Osteoblast (primary cell): ENCODE measurements around the gene MTA1. TPM values are rescaled to one million over a fixed set of nuclear protein-coding genes. Genes with fewer than 3 reads are reported as not detected.

Source experiments
- DNase-seq: peaks from one replicate; pipeline ENCODE4 v3.0.0; 2011; ENCODE audit warnings: low spot score, mixed read lengths; ENCODE audit not compliant: insufficient read length; ENCODE audit errors: missing footprints
- H2AFZ ChIP-seq: 2 replicates; pipeline ENCODE4 v1.6.0; 2011; ENCODE audit warnings: mild to moderate bottlenecking, low read length
- H3K27ac ChIP-seq: 2 replicates; pipeline ENCODE4 v1.5.1; 2011; ENCODE audit warnings: mild to moderate bottlenecking, low read depth, low read length, moderate library complexity
- H3K27me3 ChIP-seq: 2 replicates; pipeline ENCODE4 v1.6.0; 2012; ENCODE audit warnings: mild to moderate bottlenecking, control low read depth, inconsistent platforms, low read length, moderate library complexity; ENCODE audit not compliant: insufficient read depth
- H3K36me3 ChIP-seq: 2 replicates; pipeline ENCODE4 v1.5.1; 2011; ENCODE audit warnings: mild to moderate bottlenecking, low read length, control low read depth, moderate library complexity; ENCODE audit not compliant: insufficient read depth
- H3K4me1 ChIP-seq: 2 replicates; pipeline ENCODE4 v1.5.1; 2011; ENCODE audit warnings: mild to moderate bottlenecking, low read length, control low read depth, moderate library complexity; ENCODE audit not compliant: insufficient read depth
- H3K4me2 ChIP-seq: 2 replicates; pipeline ENCODE4 v1.6.0; 2011; ENCODE audit warnings: mild to moderate bottlenecking, low read length; ENCODE audit not compliant: insufficient read depth
- H3K4me3 ChIP-seq: fragments of 200-600 bp; sonication (generic); 3 replicates; pipeline ENCODE4 v1.5.1; 2012; ENCODE audit warnings: mild to moderate bottlenecking, low read length, inconsistent platforms; ENCODE audit not compliant: insufficient read depth
- H3K79me2 ChIP-seq: 2 replicates; pipeline ENCODE4 v1.6.0; 2012; ENCODE audit warnings: mild to moderate bottlenecking, low read length, control low read depth, inconsistent platforms; ENCODE audit not compliant: insufficient read depth
- H3K9me3 ChIP-seq: 2 replicates; pipeline ENCODE4 v1.5.1; 2011; ENCODE audit warnings: low read depth, low read length, control low read depth
- H4K20me1 ChIP-seq: 2 replicates; pipeline ENCODE4 v1.6.0; 2012; ENCODE audit warnings: mild to moderate bottlenecking, low read length, control low read depth; ENCODE audit not compliant: insufficient read depth
- CTCF ChIP-seq: IDR thresholded peaks from 2 replicates; pipeline ENCODE4 v1.5.1; 2011; ENCODE audit warnings: mild to moderate bottlenecking, low read depth, low read length, moderate library complexity; ENCODE audit errors: extremely low read depth
- total RNA-seq: library from RNA; depleted of rRNA; stranded (reverse); fragments of >200 nt; gene quantifications from 2 replicates; pipeline ENCODE4 v1.2.3, GENCODE V29; 2012

Gene MTA1
- total RNA-seq, 1 donor, result 60.4 TPM

- Histone ChIP-seq H3K27ac (no peak overlapping the region), H3K79me2 (no peaks in the 10 kb centered on the region), H4K20me1 (peaks cover 15% of the 10 kb centered on the region), H3K4me2 (no peak overlapping the region), H3K36me3 (peaks cover 19% of the 10 kb centered on the region), H3K27me3 (no peaks in the 10 kb centered on the region), H3K4me1 (no peaks in the 10 kb centered on the region), H2AFZ (no peak overlapping the region), H3K9me3 (no peaks in the 10 kb centered on the region), H3K4me3 (no peak overlapping the region)
- TF ChIP-seq CTCF, result no peak
- DNase-seq, result no peak
Measured at GRCh38 chr14:105467249-105467941, 47.8 kb downstream of the MTA1 start.

DNA sequence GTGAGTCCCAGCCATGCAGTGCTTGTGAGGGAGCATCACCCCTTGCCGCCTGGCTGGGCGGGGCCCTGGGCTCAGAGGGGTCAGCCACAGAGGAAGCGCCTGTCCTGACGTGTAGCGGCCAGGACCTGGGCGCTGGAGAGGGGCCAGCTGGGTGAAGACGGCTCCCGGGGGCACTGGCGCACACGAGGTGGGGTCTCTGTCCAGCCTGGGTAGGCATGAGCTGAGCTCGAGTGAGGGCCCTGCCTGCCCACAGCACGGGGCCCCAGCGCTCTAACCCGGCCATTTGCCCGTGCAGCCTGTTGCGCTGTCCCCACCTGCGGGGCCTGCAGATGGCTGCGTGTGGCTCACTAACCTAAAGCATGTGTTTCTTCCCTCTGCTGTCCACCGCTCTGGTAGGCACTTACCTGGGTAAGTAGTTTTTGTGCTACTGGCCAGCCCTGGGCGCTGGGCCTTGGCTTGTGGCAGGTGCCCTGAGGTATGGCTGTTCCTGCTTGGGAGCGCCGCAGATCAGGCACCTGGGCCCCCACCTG lies 48.4 kb downstream of the MTA1 start:
- Histone ChIP-seq H3K4me2 (no peak overlapping the region), H3K79me2 (no peaks in the 10 kb centered on the region), H2AFZ (no peak overlapping the region), H3K27me3 (no peaks in the 10 kb centered on the region), H4K20me1 (peaks cover 15% of the 10 kb centered on the region), H3K36me3 (peaks cover 19% of the 10 kb centered on the region), H3K4me1 (no peaks in the 10 kb centered on the region), H3K27ac (no peak overlapping the region), H3K9me3 (no peaks in the 10 kb centered on the region), H3K4me3 (no peak overlapping the region)
- DNase-seq, result no peak
- no peak for TF ChIP-seq CTCF

GRCh38 chr14:105468621-105469241 lies 49.1 kb downstream of the MTA1 start:
- H3K36me3 ChIP-seq, result peaks cover 14% of the 10 kb centered on the region
- no peak for DNase-seq
- H3K4me3 ChIP-seq, result no peak overlapping the region
- no peak overlapping the region for H2AFZ ChIP-seq
- TF ChIP-seq CTCF, result no peak
- H3K4me1 ChIP-seq, result peaks cover 3% of the 10 kb centered on the region
- no peaks in the 10 kb centered on the region for H3K9me3 ChIP-seq
- H3K27ac ChIP-seq, result no peak overlapping the region
- H3K4me2 ChIP-seq, result no peak overlapping the region
- H4K20me1 ChIP-seq, result peaks cover 19% of the 10 kb centered on the region
- no peaks in the 10 kb centered on the region for H3K27me3 ChIP-seq
- H3K79me2 ChIP-seq, result no peaks in the 10 kb centered on the region
